Activated CD8-positive, alpha-beta memory T cell treated with anti-CD3 and anti-CD28 coated beads, Interleukin-2, amount 10 ng/mL, durations not matched to agents 7 days and 5 days (primary cell): Measurements from ENCODE around the gene JPH4. TPM values are rescaled to one million over a fixed set of nuclear protein-coding genes. Genes with fewer than 3 reads are reported as not detected.

ENCODE experiments used
- ATAC-seq: fragments of 150-1000 bp; cut with Tn5 transposase; one replicate; pipeline ENCODE4 v1.10.0; 2021; ENCODE audit warnings: moderate library complexity
- CTCF ChIA-PET: fragments of 350-600 bp; sonication (Branson Sonifier 250); formaldehyde crosslinking; loops from one replicate; lab custom pipeline; 2021; ENCODE audit warnings: antibody characterized with exemption; lab: Charles Lee
- DNase-seq: peaks from one replicate; pipeline ENCODE4 v3.0.0-alpha.2; 2020
- H3K27ac Mint-ChIP-seq: one replicate; pipeline ENCODE4 v1.8.0; 2021; ENCODE audit warnings: mild to moderate bottlenecking, mixed read lengths
- H3K27me3 Mint-ChIP-seq: one replicate; pipeline ENCODE4 v1.8.0; 2021; ENCODE audit warnings: mixed read lengths
- H3K36me3 Mint-ChIP-seq: one replicate; pipeline ENCODE4 v1.8.0; 2021; ENCODE audit warnings: mild to moderate bottlenecking, mixed read lengths
- H3K4me1 Mint-ChIP-seq: one replicate; pipeline ENCODE4 v1.8.0; 2021; ENCODE audit warnings: mixed read lengths
- H3K4me3 Mint-ChIP-seq: one replicate; pipeline ENCODE4 v1.8.0; 2021; ENCODE audit warnings: mild to moderate bottlenecking, moderate library complexity, mixed read lengths
- H3K9me3 Mint-ChIP-seq: one replicate; pipeline ENCODE4 v1.8.0; 2022; ENCODE audit warnings: low read depth, mixed read lengths
- total RNA-seq, 2 experiments: library from RNA; stranded (reverse); gene quantifications; one replicate each; pipeline ENCODE4 v1.2.3, GENCODE V29; 2021

The JPH4 gene
- total RNA-seq, 2 experiments from 2014 or later = 0.77 TPM; not detected in 1

DNA sequence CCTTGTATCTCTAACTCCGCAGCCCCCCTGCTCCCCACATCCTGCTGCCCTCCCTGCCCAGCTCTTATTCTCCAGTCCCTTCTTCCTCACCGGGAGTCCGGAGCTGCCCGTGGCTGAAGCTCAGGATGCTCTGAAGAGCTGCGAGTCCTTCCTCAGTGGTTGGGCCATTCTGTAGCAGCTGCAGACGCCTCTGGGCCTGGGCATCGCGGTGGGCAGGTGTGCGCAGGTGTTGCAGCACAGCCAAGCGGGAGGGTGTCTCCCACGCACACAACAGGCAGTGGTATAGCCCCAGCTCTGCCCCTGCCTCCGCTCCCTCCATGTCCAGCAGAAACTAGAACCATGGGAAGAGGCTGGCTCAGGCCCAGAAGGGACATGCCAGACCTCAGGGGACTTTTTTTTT lies 47.2 kb downstream of the JPH4 start:
- H3K27ac Mint-ChIP-seq = no peak overlapping the region
- H3K9me3 Mint-ChIP-seq = no peaks in the 10 kb centered on the region
- H3K27me3 Mint-ChIP-seq = no peaks in the 10 kb centered on the region
- DNase-seq (no peak), ATAC-seq (no peak)
- H3K36me3 Mint-ChIP-seq = no peaks in the 10 kb centered on the region
- no peaks in the 10 kb centered on the region for H3K4me1 Mint-ChIP-seq
- CTCF ChIA-PET = interaction anchor here (3.1 kb wide), 1 partner anchor 8 kb away, joined by 16 read pairs; no protein-coding TSS in a partner anchor
- no peak overlapping the region for H3K4me3 Mint-ChIP-seq

- Mint-ChIP-seq H3K4me3 (no peak overlapping the region), H3K27ac (no peak overlapping the region), H3K4me1 (no peaks in the 10 kb centered on the region), H3K27me3 (no peaks in the 10 kb centered on the region), H3K36me3 (no peaks in the 10 kb centered on the region), H3K9me3 (no peaks in the 10 kb centered on the region)
- DNase-seq (no peak), ATAC-seq (no peak)
- CTCF ChIA-PET = interaction anchor here (0.7 to 3.1 kb wide), 2 partner anchors 9 to 19 kb away, joined by 3 to 16 read pairs; no protein-coding TSS in a partner anchor
Measured at GRCh38 chr14:23530375-23531055, 48.1 kb downstream of the JPH4 start.

DNA sequence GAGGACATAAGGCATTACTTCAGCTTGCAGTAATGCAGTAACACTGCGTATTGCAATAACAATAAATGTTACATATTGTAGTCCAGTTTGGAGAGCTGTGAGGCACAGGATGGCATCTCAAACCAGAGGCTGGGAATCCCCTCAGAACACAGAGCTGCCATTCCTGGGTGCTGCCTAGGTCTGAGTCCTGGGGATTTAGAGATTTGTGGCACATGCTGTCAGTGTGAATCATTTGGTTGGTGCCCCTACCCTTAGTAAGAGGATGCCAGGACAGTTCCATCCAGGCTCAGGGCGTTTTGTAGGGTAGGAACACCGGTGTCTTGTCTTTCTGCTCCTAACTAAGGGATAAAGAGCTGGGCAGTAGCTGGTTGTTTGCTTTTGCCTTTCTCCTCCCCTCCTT lies 49.6 kb downstream of the JPH4 start:
- H3K27ac Mint-ChIP-seq = no peak overlapping the region
- CTCF ChIA-PET = interaction anchor here (1.7 to 3.1 kb wide), 2 partner anchors 10 to 51 kb away, joined by 4 to 16 read pairs; no protein-coding TSS in a partner anchor
- no peak for DNase-seq
- no peaks in the 10 kb centered on the region for H3K27me3 Mint-ChIP-seq
- no peaks in the 10 kb centered on the region for H3K9me3 Mint-ChIP-seq
- H3K4me3 Mint-ChIP-seq = no peak overlapping the region
- ATAC-seq = no peak
- H3K36me3 Mint-ChIP-seq = no peaks in the 10 kb centered on the region
- H3K4me1 Mint-ChIP-seq = no peaks in the 10 kb centered on the region

- Mint-ChIP-seq H3K4me3 (no peak overlapping the region), H3K27me3 (no peaks in the 10 kb centered on the region), H3K36me3 (no peaks in the 10 kb centered on the region), H3K4me1 (no peaks in the 10 kb centered on the region), H3K9me3 (no peaks in the 10 kb centered on the region), H3K27ac (no peak overlapping the region)
- CTCF ChIA-PET = interaction anchor here (1.7 to 3.1 kb wide), 2 partner anchors 11 to 50 kb away, joined by 4 to 16 read pairs; no protein-coding TSS in a partner anchor
- DNase-seq = no peak
- ATAC-seq = no peak
Measured at GRCh38 chr14:23528555-23528954, 50.0 kb downstream of the JPH4 start.

- Mint-ChIP-seq H3K36me3 (no peaks in the 10 kb centered on the region), H3K27ac (no peak overlapping the region), H3K9me3 (no peaks in the 10 kb centered on the region), H3K27me3 (no peaks in the 10 kb centered on the region), H3K4me3 (no peak overlapping the region), H3K4me1 (no peaks in the 10 kb centered on the region)
- no peak for ATAC-seq
- no peak for DNase-seq
- CTCF ChIA-PET = interaction anchor here (0.8 kb wide), 1 partner anchor 47 kb away, joined by 3 read pairs; no protein-coding TSS in a partner anchor
Measured at GRCh38 chr14:23525611-23526010, 53.0 kb downstream of the JPH4 start.

GRCh38 chr14:23524954-23525353 lies 53.6 kb downstream of the JPH4 start:
- CTCF ChIA-PET = interaction anchor here (0.8 kb wide), 1 partner anchor 46 kb away, joined by 3 read pairs; no protein-coding TSS in a partner anchor
- Mint-ChIP-seq H3K4me3 (no peak overlapping the region), H3K36me3 (no peaks in the 10 kb centered on the region), H3K27me3 (no peaks in the 10 kb centered on the region), H3K4me1 (no peaks in the 10 kb centered on the region), H3K27ac (no peak overlapping the region), H3K9me3 (no peaks in the 10 kb centered on the region)
- no peak for DNase-seq
- no peak for ATAC-seq

- Mint-ChIP-seq H3K4me3 (no peak overlapping the region), H3K4me1 (no peaks in the 10 kb centered on the region), H3K9me3 (no peaks in the 10 kb centered on the region), H3K36me3 (no peaks in the 10 kb centered on the region), H3K27ac (no peak overlapping the region), H3K27me3 (no peaks in the 10 kb centered on the region)
- CTCF ChIA-PET = no interaction called here
- ATAC-seq (no peak), DNase-seq (no peak)
Measured at GRCh38 chr14:23523229-23524016, 55.2 kb downstream of the JPH4 start.

GRCh38 chr14:23522643-23523198 lies 55.9 kb downstream of the JPH4 start:
- no peak overlapping the region for H3K4me3 Mint-ChIP-seq
- DNase-seq = no peak
- no peak for ATAC-seq
- H3K36me3 Mint-ChIP-seq = no peaks in the 10 kb centered on the region
- H3K4me1 Mint-ChIP-seq = no peaks in the 10 kb centered on the region
- H3K9me3 Mint-ChIP-seq = no peaks in the 10 kb centered on the region
- H3K27me3 Mint-ChIP-seq = no peaks in the 10 kb centered on the region
- CTCF ChIA-PET = interaction anchor here (1.5 kb wide), 1 partner anchor 45 kb away, joined by 4 read pairs; no protein-coding TSS in a partner anchor
- H3K27ac Mint-ChIP-seq = no peak overlapping the region

DNA sequence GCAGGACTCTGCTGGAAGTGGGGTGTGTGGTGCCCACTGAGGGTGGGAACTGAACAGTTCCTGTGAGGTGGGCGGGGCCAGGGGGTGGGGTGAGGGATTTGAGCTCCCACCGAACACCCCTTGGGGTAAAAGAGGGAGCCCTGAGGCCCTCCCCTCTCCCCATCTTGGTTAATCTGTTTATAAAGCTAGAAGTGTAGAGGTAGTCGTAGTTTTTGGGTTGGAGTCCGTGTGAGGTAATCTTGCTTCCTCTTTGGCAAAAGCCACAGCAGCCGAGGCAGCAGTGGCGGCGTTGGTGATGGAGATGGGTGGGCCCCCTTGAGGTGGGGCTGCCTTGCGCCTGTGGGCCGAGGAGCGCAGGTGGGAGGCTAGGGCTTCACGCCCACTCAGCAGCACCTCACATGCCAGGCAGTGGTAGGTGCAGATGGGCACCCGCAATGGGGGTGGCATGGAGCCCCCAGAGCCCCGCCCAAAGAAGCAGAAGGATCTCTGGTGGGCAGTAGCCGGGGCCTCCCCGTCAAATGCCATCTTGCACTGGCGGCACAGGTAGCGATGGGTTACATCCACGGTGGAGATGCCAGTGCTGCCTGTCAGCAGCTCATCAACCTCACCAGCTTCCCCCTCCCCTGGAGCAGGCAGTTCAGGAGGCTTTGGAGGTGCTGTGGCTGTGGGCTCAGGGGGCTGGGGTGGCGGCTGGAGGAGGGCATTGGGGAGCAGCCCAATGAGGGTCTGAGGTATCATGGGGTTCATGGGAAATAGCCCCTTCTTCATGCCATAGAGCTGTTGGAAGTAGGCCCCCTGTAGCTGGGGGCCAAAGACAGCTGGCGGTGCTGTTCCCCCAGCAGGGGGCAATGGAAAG lies 56.6 kb downstream of the JPH4 start:
- Mint-ChIP-seq H3K27me3 (no peaks in the 10 kb centered on the region), H3K36me3 (no peaks in the 10 kb centered on the region), H3K4me1 (no peaks in the 10 kb centered on the region), H3K4me3 (no peak overlapping the region), H3K27ac (no peak overlapping the region), H3K9me3 (no peaks in the 10 kb centered on the region)
- no peak for ATAC-seq
- no peak for DNase-seq
- CTCF ChIA-PET = interaction anchor here (0.7 to 1.5 kb wide), 3 partner anchors 38 to 44 kb away, joined by 3 to 4 read pairs (median 3); no protein-coding TSS in a partner anchor

DNA sequence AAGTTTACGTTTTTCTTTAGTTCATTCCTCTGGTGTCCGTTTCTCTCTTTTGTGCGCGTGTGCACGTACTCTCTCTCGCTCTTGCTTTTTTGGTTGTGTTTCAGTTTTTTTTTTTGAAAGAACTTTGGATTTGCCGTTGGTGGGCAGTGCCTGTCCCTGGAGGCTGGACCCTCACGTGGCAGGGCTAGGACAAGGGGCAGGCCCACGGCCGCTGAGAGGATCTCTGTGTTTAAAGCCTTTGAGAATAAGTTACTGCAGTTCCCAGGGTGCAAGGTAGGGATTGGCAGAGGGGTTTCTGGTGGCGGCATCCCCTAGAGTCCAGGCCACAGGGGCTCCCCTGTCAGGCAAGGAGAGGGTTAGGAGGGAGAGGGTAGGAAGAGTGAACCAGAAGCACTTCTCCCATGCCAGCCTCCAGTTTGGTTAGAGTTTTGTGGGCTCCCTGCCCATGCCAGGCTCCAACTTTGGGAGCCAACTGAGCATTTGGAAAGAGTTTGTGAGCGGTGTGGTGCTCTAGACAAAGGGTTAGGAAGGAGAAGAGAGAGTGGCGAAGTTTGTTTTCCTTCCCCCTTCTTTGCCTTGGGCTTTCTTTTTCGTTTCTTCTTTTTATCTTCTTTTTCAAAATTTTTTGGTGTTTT lies 57.6 kb downstream of the JPH4 start:
- CTCF ChIA-PET = interaction anchor here (0.7 to 1.5 kb wide), 3 partner anchors 39 to 43 kb away, joined by 3 to 5 read pairs (median 3); no protein-coding TSS in a partner anchor
- Mint-ChIP-seq H3K36me3 (no peaks in the 10 kb centered on the region), H3K27ac (no peak overlapping the region), H3K27me3 (no peaks in the 10 kb centered on the region), H3K9me3 (no peaks in the 10 kb centered on the region), H3K4me3 (no peak overlapping the region), H3K4me1 (no peaks in the 10 kb centered on the region)
- ATAC-seq = no peak
- DNase-seq = no peak

GRCh38 chr14:23518709-23519108 lies 59.9 kb downstream of the JPH4 start:
- H3K27me3 Mint-ChIP-seq = no peaks in the 10 kb centered on the region
- ATAC-seq = no peak

More at GRCh38 chr14:23518709-23519108, 59.9 kb downstream of the JPH4 start:
- DNase-seq = no peak
- no peaks in the 10 kb centered on the region for H3K36me3 Mint-ChIP-seq
- CTCF ChIA-PET = interaction anchor here (0.9 kb wide), 1 partner anchor 45 kb away, joined by 3 read pairs; no protein-coding TSS in a partner anchor
- no peaks in the 10 kb centered on the region for H3K9me3 Mint-ChIP-seq
- no peaks in the 10 kb centered on the region for H3K4me1 Mint-ChIP-seq
- H3K4me3 Mint-ChIP-seq = no peak overlapping the region
- no peak overlapping the region for H3K27ac Mint-ChIP-seq
